ENCODE results near the gene MTUS2. TPM values are rescaled to one million over a fixed set of nuclear protein-coding genes. Genes with fewer than 3 reads are reported as not detected.

MTUS2 gene
- total and polyA plus RNA-seq, 2 of the 8 experiments (the other 6 are each of a cell fraction or from before 2014, with no cell fraction given), result 0.18 to 0.80 TPM

DNA sequence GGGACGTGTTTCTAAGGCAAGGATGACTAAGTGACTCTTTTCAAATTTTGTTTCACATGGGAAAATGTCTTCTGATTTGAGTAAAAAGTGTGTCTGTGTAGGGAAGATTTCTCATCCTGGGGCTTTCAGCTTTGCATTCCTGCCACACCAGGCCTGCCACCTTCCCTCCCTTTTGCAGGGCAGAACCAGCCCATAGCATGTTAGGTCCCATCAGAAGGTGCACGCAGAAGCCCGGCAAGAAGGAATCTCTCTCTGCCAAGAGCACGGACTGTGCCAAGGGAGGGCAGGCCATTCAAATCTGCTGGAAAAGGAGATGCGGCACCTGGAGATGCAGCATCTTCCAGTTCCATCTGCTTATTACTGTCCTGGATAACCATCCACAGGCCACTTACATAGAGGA lies 563.3 kb downstream of the MTUS2 start:
- Histone ChIP-seq H3K4ac (replicated peaks; ENCODE audit: insufficient read length, low read depth, low read length) (no peak overlapping the region), H3K9ac (replicated peaks in 1 of 4; ENCODE audit: extremely low read depth in 1 of 4, low read depth in 3 of 4, low read length in 3 of 4) (no peak overlapping the region), H4K8ac (ENCODE audit: extremely low read depth, insufficient read depth, low read length) (no peak overlapping the region), H4K91ac (replicated peaks; ENCODE audit: insufficient read length, low read length) (no peak overlapping the region), H3K56ac (replicated peaks; ENCODE audit: insufficient read length, low read depth, low read length) (no peak overlapping the region), H4K20me1 (replicated peaks in 1 of 2; ENCODE audit: control insufficient read depth in 1 of 2, insufficient read depth in 2 of 2, low read length in 2 of 2) (no peaks in the 10 kb centered on the region), H3K18ac (ENCODE audit: extremely low read depth, low read length) (no peak overlapping the region), H3K36me3 (ENCODE audit: control insufficient read depth in 2 of 4, insufficient read depth in 4 of 4, low read length in 3 of 4) (no peaks in the 10 kb centered on the region), H3K79me2 (ENCODE audit: control insufficient read depth in 1 of 2, insufficient read depth in 2 of 2, low read length in 2 of 2) (no peaks in the 10 kb centered on the region), H3K23me2 (ENCODE audit: low read depth, low read length) (no peaks in the 10 kb centered on the region), H2BK5ac (ENCODE audit: low read depth, low read length) (no peak overlapping the region), H3K4me2 (ENCODE audit: insufficient read depth in 1 of 2, low read depth in 2 of 2, low read length in 2 of 2) (no peak overlapping the region), H2BK12ac (ENCODE audit: low read depth, low read length) (no peak overlapping the region), H2BK20ac (ENCODE audit: low read length) (no peak overlapping the region), H3K79me1 (ENCODE audit: low read depth, low read length) (no peaks in the 10 kb centered on the region), H3K14ac (ENCODE audit: insufficient read length) (no peak overlapping the region), H2BK120ac (replicated peaks; ENCODE audit: low read depth, low read length) (no peak overlapping the region), H3K23ac (ENCODE audit: insufficient read length) (no peak overlapping the region), H3K9me3 (ENCODE audit: insufficient read depth in 2 of 2, low read depth in 1 of 2, low read length in 1 of 2) (no peaks in the 10 kb centered on the region), H3K4me1 (replicated peaks in 1 of 4; ENCODE audit: control insufficient read depth in 3 of 4, insufficient read depth in 4 of 4, low read length in 3 of 4) (no peaks in the 10 kb centered on the region), H3K27ac (ENCODE audit: low read depth, low read length) (no peak overlapping the region), H3K27me3 (replicated peaks in 1 of 4; ENCODE audit: control insufficient read depth in 3 of 4, extremely low read depth in 1 of 4, insufficient read depth in 3 of 4, low read length in 3 of 4) (no peaks in the 10 kb centered on the region; a peak in 1 of 7 replicates), H2AFZ (ENCODE audit: low read length) (no peak overlapping the region), H2BK15ac (ENCODE audit: low read length) (no peak overlapping the region), H3K4me3 (ENCODE audit: extremely low read depth in 1 of 4, insufficient read depth in 2 of 4, low read depth in 3 of 4, low read length in 4 of 4) (no peak overlapping the region), H4K5ac (ENCODE audit: insufficient read length, low read depth, low read length) (no peak overlapping the region), H2AK5ac (ENCODE audit: low read depth, low read length) (no peak overlapping the region)
- WGBS, 2 experiments (ENCODE audit: extremely low coverage in 1 of 2, insufficient coverage in 1 of 2, insufficient read length in 1 of 2, insufficient replicate concordance in 2 of 2, low coverage in 1 of 2, low lambda C conversion rate in 2 of 2, missing lambda C conversion rate in 1 of 2), result 79% methylated on average over 5 of the region's 5 CpGs; no CpG with 5 or more reads in 1 of the 2 experiments
- DNase-seq (ENCODE audit: low read depth in 1 of 2, low spot score in 2 of 2) (no peak), FAIRE-seq (no peak)
- ChIA-PET CTCF (ENCODE audit: partially characterized antibody) (no interaction called here), POLR2A (ENCODE audit: partially characterized antibody) (no interaction called here)
- TF ChIP-seq RXRA (IDR thresholded peaks at IDR 0.05; ENCODE audit: insufficient read depth, low read depth, low read length) (no peak), POLR2A (IDR thresholded peaks at IDR 0.05; ENCODE audit: control extremely low read depth in 1 of 2, low read depth in 2 of 2, low read length in 2 of 2) (no peak), RFX5 (IDR thresholded peaks at IDR 0.05; ENCODE audit: borderline replicate concordance, low read depth, low read length) (no peak), CHD2 (IDR thresholded peaks at IDR 0.05; ENCODE audit: low read length) (no peak), ASH2L (IDR thresholded peaks at IDR 0.05; ENCODE audit: low read length) (no peak), CTBP2 (IDR thresholded peaks at IDR 0.05; ENCODE audit: borderline replicate concordance, insufficient read depth, insufficient read length, low read length) (no peak), TAF7 (optimal IDR thresholded peaks at IDR 0.05; ENCODE audit: borderline replicate concordance, low read depth, low read length) (no peak), SP2 (IDR thresholded peaks at IDR 0.05; ENCODE audit: low read length) (no peak), JUN (IDR thresholded peaks at IDR 0.05; ENCODE audit: low read depth, low read length) (no peak), EP300 (IDR thresholded peaks at IDR 0.05; ENCODE audit: borderline replicate concordance in 1 of 2, low read depth in 2 of 2, low read length in 2 of 2) (no peak)
